PC-9 (cell line): ENCODE measurements around the gene IL17D. TPM values are rescaled to one million over a fixed set of nuclear protein-coding genes. Genes with fewer than 3 reads are reported as not detected.

Source experiments
- BruUV-seq: library from RNA; stranded (reverse); fragments of 400-500 nt; replicated peaks from 2 replicates; lab custom pipeline; 2021; lab: Mats Ljungman, UMichigan
- CTCF ChIA-PET: fragments of 300-600 bp; sonication (Branson Sonifier 250); formaldehyde crosslinking; loops from one replicate; lab custom pipeline; 2022; ENCODE audit warnings: antibody characterized with exemption; lab: Charles Lee
- POLR2A ChIA-PET: fragments of 300-600 bp; sonication (Branson Sonifier 250); formaldehyde crosslinking; loops from one replicate; lab custom pipeline; 2022; ENCODE audit warnings: antibody characterized with exemption; ENCODE audit not compliant: unreplicated experiment; lab: Charles Lee
- DNase-seq, 2 experiments: peaks; one replicate each; pipeline versions ENCODE4 v3.0.0 to v3.0.0-alpha.2; 2015 to 2022; ENCODE audit warnings: mixed read lengths in 1 of 2
- H2AFZ ChIP-seq: fragments of 200-600 bp; sonication (generic); 2 replicates; pipeline ENCODE4 v1.8.1; 2017; ENCODE audit warnings: antibody characterized with exemption
- H3F3A ChIP-seq: fragments of 200-600 bp; sonication (generic); 2 replicates; pipeline ENCODE4 v1.8.1; 2017; ENCODE audit warnings: antibody characterized with exemption, mild to moderate bottlenecking, low read depth; ENCODE audit not compliant: insufficient read depth
- H3K27ac ChIP-seq: fragments of 200-600 bp; sonication (generic); 2 replicates; pipeline ENCODE4 v1.6.1; 2016; ENCODE audit warnings: mixed run types
- H3K27me3 ChIP-seq: fragments of 200-600 bp; sonication (generic); 2 replicates; pipeline ENCODE4 v1.6.1; 2016; ENCODE audit warnings: low read depth, mixed run types; ENCODE audit not compliant: insufficient read depth
- H3K36me3 ChIP-seq: fragments of 200-600 bp; sonication (generic); 2 replicates; pipeline ENCODE4 v1.6.1; 2016; ENCODE audit warnings: low read depth, mixed run types
- H3K4me1 ChIP-seq: fragments of 200-600 bp; sonication (generic); replicated peaks from 2 replicates; pipeline ENCODE4 v1.6.1; 2016; ENCODE audit warnings: mixed run types; ENCODE audit not compliant: insufficient read depth
- H3K4me2 ChIP-seq: fragments of 200-600 bp; sonication (generic); 2 replicates; pipeline ENCODE4 v1.6.1; 2017; ENCODE audit warnings: mixed run types
- H3K4me3 ChIP-seq: fragments of 200-600 bp; sonication (generic); 2 replicates; pipeline ENCODE4 v1.6.1; 2016; ENCODE audit warnings: mixed run types
- H3K79me2 ChIP-seq: fragments of 200-600 bp; sonication (generic); 2 replicates; pipeline ENCODE4 v1.6.1; 2017; ENCODE audit warnings: low read depth, mixed run types
- H3K9me2 ChIP-seq: fragments of 200-600 bp; sonication (generic); 2 replicates; pipeline ENCODE4 v1.8.1; 2017; ENCODE audit warnings: mild to moderate bottlenecking; ENCODE audit not compliant: insufficient read depth
- H3K9me3 ChIP-seq: fragments of 200-600 bp; sonication (generic); 2 replicates; pipeline ENCODE4 v1.8.1; 2016; ENCODE audit warnings: low read depth; ENCODE audit not compliant: insufficient read depth
- H4K20me1 ChIP-seq: fragments of 200-600 bp; sonication (generic); 2 replicates; pipeline ENCODE4 v1.8.1; 2017; ENCODE audit not compliant: insufficient read depth
- CTCF ChIP-seq: fragments of 200-600 bp; sonication (generic); conservative IDR thresholded peaks from 2 replicates; pipeline ENCODE4 v1.6.1; 2017; ENCODE audit warnings: mixed run types, antibody characterized with exemption, mild to moderate bottlenecking, moderate library complexity
- EZH2 ChIP-seq: fragments of 200-600 bp; sonication (generic); IDR thresholded peaks from 2 replicates; pipeline ENCODE4 v1.8.0; 2017; ENCODE audit warnings: antibody characterized with exemption, low read depth
- intact Hi-C: fragments of 100-400 bp; cut with micrococcal nuclease; formaldehyde crosslinking; loops from one replicate; pipeline ENCODE4 v1.10.0; 2022; ENCODE audit not compliant: unreplicated experiment
- total RNA-seq: library from RNA; stranded (reverse); gene quantifications from 2 replicates; pipeline ENCODE4 v1.2.3, GENCODE V29; 2021

Gene IL17D
- total RNA-seq, 1 experiment from 2014 or later, result 0.37 TPM

- CTCF ChIA-PET, result no interaction called here
- H3K27ac ChIP-seq, result no peak overlapping the region
- no peak overlapping the region for H2AFZ ChIP-seq
- no peak for TF ChIP-seq EZH2
- TF ChIP-seq CTCF, result no peak
- H4K20me1 ChIP-seq, result no peaks in the 10 kb centered on the region
- POLR2A ChIA-PET, result no interaction called here
- intact Hi-C loops, result no loop called here
- no peak overlapping the region for H3K4me3 ChIP-seq
- no peaks in the 10 kb centered on the region for H3K36me3 ChIP-seq
- no peaks in the 10 kb centered on the region for H3K4me1 ChIP-seq
- H3K79me2 ChIP-seq, result no peaks in the 10 kb centered on the region
- no TSS peak for BruUV-seq
- H3K4me2 ChIP-seq, result no peak overlapping the region
- no peaks in the 10 kb centered on the region for H3K9me2 ChIP-seq
- no peaks in the 10 kb centered on the region for H3F3A ChIP-seq
- no peak for DNase-seq
- no peaks in the 10 kb centered on the region for H3K9me3 ChIP-seq
- H3K27me3 ChIP-seq, result no peaks in the 10 kb centered on the region
Observed at GRCh38 chr13:20686863-20687579, 16.5 kb upstream of the IL17D start.

- Histone ChIP-seq H3K27me3 (no peaks in the 10 kb centered on the region), H3F3A (no peaks in the 10 kb centered on the region), H4K20me1 (no peaks in the 10 kb centered on the region), H3K79me2 (no peaks in the 10 kb centered on the region), H3K36me3 (no peaks in the 10 kb centered on the region), H3K4me3 (no peak overlapping the region), H3K4me1 (no peaks in the 10 kb centered on the region), H2AFZ (no peak overlapping the region), H3K27ac (no peak overlapping the region), H3K4me2 (no peak overlapping the region), H3K9me3 (no peaks in the 10 kb centered on the region), H3K9me2 (no peaks in the 10 kb centered on the region)
- ChIA-PET POLR2A (no interaction called here), CTCF (no interaction called here)
- no TSS peak for BruUV-seq
- intact Hi-C loops, result no loop called here
- DNase-seq, result no peak
- TF ChIP-seq EZH2 (no peak), CTCF (no peak)
Observed at GRCh38 chr13:20689291-20689690, 14.2 kb upstream of the IL17D start.

- no peaks in the 10 kb centered on the region for H3K79me2 ChIP-seq
- no peaks in the 10 kb centered on the region for H3K27me3 ChIP-seq
- no peak overlapping the region for H3K4me3 ChIP-seq
- DNase-seq, result no peak
- no peaks in the 10 kb centered on the region for H3K9me2 ChIP-seq
- H3K4me2 ChIP-seq, result no peak overlapping the region
- ChIA-PET CTCF (no interaction called here), POLR2A (no interaction called here)
- TF ChIP-seq EZH2 (no peak), CTCF (no peak)
- no peaks in the 10 kb centered on the region for H3K9me3 ChIP-seq
- intact Hi-C loops, result no loop called here
- no peaks in the 10 kb centered on the region for H4K20me1 ChIP-seq
- no peak overlapping the region for H3K27ac ChIP-seq
- no TSS peak for BruUV-seq
- H3F3A ChIP-seq, result no peaks in the 10 kb centered on the region
- H3K36me3 ChIP-seq, result no peaks in the 10 kb centered on the region
- no peaks in the 10 kb centered on the region for H3K4me1 ChIP-seq
- no peak overlapping the region for H2AFZ ChIP-seq
Observed at GRCh38 chr13:20691616-20692015, 11.9 kb upstream of the IL17D start.
